NAMALWA (cell line): ENCODE data around the gene UBA1.
"Not testable (repeated sequence)": the region's sequence is repeated elsewhere in the genome, so short reads cannot be mapped to it uniquely, and the experiment has no call there.

ENCODE experiments used
- DNase-seq: peaks from one replicate; pipeline ENCODE4 v3.0.0-alpha.2; 2015; ENCODE audit warnings: low spot score

UBA1 gene

DNA sequence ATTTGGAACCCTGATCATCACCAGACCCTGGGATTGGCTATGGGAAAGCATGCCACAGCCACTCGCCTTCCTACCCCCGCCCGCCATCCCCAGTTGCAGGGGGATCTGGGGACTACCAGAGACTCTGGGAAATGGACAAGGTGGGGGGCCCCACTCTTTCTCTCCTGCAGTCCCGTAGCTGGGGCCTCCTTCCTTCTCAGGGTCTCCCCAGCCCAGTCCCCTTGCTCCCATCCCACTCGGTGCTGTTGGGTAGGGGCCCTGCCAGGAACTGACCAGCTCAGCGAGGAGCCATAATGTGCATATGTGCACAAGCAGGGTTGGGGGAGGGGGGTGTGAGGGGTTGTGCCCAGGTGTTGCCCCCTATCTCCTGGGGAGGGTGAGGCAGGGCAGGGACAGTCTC, 35.8 kb downstream of the UBA1 start:
- DNase-seq = no peak

DNA sequence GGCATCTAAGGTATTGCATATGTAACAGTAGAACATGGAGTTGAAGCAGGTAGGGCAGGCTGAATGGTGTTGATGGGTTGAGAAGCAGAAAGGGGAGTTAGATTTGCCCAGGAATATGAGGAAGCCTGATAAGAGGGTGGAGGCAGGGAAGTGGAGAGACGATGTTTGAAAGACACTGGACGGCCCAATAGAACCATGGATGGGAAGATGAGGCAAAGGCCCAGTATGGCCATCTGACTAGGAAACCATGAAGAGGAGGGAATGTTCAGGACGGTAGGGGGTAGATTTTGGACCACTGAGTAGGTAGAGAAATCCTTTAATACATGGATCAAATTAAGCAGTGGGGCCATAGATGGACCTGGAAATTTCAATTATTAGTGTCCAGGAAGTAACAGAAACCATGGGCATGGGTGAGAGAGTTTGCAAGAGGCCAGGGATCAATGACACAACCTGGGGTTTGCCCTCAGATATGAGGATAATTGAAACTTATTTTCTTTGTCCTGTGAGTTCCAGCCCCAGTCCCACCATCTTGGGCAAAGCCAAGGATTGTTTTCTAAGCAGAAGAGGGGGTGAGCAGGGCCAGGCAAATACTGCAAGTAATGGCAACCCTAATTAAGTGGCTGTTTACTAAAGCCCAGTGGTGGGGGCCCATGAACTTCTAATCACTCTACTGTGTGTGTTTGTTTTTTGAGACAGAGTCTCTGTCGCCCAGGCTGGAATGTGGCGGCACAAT, 36.7 kb downstream of the UBA1 start:
- no peak for DNase-seq

DNA sequence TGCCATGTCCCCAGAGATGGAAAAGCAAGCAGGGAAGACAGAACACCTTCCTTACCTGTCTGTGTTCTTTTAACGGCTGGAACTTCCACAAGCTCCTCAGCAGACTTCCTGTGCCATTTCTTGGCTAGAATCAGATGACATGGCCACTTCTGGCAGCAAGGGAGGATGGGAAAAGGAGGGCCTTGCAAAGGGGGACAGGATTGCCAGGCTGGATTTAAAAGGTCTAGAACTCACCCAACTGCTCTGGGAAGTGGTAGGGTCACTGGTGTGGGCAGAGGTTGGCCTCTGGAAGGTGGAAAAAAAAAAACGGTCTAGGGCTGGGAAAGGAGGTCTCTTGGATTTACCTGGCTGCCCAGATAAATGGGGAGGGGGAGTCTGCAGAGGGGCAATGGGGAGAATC, 37.5 kb downstream of the UBA1 start:
- DNase-seq = no peak

DNA sequence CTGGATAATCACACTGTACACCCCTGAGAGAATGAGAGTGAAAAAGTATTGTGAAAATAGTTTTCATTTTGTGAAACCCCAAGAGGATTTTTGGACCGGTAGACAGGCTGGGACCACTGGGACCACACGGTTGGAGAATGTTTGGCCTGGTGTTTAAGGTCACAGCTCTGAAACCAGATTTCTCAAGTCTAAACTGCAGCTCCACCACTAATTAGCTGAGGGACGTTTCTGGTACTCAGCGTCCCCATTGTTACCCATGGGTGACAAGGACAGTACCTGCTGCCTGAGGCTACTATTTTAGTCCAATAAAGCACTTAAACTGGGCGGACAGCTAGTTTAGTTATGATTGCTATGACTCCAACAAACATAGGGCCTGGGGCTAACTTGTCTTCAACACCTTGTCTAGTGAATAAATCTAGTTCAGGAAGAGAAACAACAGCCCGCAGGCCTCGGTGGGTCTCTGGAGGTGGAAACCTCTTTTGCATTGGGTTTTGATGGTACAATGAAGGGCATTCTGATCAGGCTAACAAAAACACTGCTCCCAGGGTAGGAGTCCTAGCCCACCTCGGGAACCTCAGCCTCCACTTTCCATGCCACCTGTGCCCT, 38.7 kb downstream of the UBA1 start:
- DNase-seq = no peak

DNA sequence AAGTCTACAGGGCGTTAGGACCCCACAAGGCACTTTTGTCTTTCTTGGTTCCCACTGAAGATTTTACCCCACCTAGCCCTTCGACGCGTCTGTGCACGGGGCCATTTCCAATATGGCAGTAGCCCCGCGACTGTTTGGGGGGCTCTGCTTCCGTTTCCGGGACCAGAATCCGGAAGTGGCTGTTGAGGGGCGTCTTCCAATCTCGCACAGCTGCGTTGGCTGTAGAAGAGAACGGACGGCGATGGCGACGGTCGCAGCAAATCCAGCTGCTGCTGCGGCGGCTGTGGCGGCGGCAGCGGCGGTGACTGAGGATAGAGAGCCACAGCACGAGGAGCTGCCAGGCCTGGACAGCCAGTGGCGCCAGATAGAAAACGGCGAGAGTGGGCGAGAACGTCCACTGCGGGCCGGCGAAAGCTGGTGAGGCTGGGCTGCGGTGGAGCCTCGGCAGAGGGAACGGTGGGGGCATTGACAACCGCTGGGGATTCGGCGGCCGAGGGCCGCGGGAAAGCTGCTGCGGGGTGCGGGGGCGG, 39.2 kb downstream of the UBA1 start, which contains the start of gene USP11:
Gene USP11, plus strand, starts transcription at position 207 of the 530 bp plus-strand sequence. Its CDS starts 35 bp downstream, at position 242.
- peak; percentile 77 for DNase-seq

DNA sequence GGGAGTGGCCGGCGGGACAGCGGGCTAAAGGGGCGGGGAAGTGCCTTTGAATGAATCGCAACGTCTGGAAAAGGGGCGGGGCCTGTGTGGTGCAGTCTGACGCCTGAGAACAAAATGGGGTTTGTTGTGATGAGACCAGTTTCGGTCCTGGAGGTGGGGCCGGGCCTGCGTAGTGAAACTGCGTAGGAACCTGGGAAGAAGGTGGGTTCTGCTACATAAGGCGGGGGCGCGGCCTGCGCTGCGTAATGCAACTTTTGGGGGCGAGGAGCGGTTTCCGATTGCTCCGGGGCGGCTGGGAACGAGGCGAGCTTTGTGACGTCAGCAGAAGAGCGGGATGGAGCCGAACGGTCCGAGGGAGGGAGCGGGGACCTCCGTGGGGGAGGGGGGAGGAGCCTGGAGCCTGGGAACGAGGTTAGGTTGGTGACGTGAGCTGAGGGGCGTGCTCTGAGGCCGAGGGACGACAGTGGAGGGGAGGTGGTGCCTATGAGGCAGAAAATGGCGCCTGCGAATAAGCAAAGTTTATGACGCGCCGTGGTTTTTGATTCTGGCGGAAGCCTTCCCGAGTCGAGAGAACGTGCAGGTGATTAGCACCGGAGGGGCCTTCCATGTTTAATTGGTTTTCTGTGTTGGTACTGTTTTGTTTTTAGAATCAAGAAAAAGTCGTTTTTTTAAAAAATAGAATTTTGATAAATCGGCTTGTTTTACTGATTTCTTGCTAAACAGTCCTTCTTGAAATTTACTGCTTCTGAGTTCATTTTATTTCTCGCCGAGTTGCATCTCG, 39.9 kb downstream of the UBA1 start:
- DNase-seq = peak; percentile 94

DNA sequence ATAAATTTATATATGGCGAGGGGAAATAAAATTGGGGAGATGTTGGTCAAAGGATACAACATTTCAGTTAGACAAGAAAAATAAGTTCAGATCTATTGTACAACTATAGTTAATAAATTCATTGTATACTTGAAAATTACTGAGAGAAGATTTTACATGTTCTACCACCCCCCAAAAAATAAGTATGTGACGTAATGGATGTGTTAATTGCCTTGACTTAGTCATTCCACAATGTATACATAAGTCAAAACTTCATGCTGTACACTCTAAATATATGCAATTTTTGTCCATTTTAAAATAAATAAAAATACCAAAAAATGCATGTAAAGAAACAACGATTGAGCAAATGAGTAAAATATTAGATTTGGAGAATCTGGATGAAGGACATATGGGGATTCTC, 41.0 kb downstream of the UBA1 start:
- DNase-seq = no peak

DNA sequence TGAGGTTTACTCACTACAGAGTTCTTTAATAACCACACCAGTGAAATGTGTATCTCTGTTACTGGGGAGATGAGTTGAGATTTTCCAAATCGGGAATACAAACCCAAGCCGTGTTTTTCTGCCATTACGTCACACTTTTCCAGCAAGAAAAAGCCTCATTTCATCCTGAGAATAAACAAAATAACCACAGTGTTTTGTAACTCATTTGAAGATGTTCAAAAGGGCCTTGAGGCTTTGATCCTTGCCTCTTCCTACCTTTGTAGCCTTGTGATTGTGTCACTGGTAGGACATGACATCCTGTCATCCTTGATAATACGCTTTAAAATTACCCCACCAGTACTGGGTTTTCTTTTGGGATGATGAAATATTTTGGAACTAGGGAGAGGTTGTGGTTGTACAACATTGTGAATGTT, 42.1 kb downstream of the UBA1 start:
- no peak for DNase-seq

DNA sequence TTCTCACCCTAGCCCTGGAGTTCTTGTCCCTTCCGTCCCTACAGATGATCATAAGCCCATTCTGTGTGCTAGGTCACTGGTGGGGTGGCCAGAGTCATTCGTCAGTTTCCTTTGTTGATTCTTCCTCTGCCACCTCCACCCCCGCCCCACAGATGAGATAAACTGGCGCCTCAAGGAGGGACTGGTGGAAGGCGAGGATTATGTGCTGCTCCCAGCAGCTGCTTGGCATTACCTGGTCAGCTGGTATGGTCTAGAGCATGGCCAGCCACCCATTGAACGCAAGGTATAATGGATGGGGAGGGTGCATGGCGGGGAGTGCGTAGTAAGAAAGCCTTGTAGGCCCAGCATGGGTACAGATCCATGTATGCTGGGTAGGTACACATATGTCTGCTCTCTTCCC, 45.6 kb downstream of the UBA1 start:
- DNase-seq = no peak

DNA sequence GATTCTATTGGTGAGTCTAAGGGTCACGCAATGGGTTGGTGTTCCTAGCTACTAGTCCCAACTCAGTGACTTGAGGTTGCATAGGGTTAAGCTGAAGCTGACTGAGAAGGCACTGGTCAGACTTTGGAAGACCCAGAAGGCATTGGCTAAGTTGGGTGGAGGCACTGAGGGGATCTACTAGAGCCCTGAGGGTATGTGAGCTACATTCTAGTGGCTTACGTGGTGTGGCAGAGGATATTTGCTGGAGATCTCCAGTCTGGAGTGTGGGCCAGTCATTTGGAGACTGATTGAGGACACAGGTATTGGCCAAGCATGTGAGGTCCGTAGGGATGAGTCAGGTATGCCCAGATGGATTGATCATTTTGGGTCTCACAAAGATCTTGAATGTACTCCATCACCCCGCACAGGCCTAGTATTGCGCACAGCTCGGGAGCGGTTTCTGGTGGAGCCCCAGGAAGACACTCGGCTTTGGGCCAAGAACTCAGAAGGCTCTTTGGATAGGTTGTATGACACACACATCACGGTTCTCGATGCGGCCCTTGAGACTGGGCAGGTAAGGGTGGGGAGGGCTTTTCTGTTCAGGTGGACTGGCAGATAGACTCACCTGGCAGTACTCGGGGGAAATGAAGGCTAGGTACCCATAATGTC, 46.4 kb downstream of the UBA1 start:
- DNase-seq = no peak

DNA sequence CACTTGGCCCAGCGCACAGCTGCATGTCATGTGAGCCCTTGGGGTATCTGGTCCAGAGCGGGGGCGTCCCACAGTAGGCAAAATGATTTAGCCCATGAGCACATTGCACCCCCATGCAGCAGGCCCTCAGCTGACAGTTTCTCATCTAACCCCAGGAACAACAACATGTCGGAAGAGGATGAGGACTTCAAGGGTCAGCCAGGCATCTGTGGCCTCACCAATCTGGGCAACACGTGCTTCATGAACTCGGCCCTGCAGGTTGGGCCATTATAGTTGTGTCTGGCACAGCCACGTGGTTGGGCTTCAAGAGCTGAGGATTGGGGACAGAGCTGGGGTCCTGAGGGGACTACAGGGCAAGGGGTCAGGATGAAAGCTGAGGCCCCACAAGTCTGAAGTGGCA, 47.0 kb downstream of the UBA1 start:
- DNase-seq = no peak

DNA sequence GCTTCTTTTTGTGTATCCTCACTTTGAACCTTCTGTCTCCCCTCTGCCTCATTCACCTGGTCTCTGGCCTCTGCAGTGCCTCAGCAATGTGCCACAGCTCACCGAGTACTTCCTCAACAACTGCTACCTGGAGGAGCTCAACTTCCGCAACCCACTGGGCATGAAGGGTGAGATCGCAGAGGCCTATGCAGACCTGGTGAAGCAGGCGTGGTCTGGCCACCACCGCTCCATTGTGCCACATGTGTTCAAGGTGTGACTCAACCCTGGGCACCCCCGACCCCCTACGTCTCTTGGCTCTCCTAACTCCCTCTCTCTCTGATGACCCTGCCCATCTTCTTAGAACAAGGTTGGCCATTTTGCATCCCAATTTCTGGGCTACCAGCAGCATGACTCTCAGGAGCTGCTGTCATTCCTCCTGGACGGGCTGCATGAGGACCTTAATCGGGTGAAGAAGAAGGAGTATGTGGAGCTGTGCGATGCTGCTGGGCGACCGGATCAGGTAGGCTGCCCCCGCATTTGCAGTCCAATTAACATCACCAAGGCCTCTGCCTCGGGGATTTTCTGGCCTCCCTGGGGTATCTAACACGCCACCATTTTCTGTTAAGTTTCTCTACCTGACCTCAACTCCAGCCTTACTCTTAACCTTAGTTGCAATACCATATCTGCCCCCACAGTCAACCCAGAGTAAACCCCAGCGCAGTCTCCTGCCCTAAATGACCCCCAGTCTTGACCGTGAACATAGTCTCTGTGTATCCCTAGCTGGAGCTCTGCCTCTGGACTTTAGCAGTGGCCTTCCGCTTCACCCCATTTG, 47.8 kb downstream of the UBA1 start:
- no peak for DNase-seq

DNA sequence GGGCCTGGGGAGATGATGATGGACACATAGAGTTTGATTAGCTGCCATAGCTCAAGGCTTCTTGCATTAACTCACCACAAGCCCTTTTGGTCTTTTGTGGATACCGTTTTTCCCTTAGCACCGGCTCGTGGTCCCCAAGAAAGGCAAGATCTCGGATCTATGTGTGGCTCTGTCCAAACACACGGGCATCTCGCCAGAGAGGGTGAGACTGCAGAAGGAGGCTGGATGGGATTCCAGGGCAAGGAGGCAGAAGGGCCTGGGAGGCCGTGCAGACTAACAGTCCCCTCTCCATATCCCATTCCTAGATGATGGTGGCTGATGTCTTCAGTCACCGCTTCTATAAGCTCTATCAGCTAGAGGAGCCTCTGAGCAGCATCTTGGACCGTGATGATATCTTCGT, 48.7 kb downstream of the UBA1 start:
- DNase-seq = no peak

DNA sequence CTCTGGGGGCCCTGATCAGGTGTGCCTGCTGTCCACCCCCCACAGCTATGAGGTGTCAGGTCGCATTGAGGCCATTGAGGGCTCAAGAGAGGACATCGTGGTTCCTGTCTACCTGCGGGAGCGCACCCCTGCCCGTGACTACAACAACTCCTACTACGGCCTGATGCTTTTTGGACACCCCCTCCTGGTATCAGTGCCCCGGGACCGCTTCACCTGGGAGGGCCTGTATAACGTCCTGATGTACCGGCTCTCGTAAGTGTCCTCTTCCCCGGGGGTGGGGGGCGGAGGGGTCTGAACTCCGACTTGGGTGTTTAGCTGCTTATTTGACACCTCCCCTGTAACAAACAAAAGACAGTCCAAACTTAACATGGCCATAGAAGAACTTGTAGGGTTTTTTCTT, 49.7 kb downstream of the UBA1 start:
- no peak for DNase-seq

DNA sequence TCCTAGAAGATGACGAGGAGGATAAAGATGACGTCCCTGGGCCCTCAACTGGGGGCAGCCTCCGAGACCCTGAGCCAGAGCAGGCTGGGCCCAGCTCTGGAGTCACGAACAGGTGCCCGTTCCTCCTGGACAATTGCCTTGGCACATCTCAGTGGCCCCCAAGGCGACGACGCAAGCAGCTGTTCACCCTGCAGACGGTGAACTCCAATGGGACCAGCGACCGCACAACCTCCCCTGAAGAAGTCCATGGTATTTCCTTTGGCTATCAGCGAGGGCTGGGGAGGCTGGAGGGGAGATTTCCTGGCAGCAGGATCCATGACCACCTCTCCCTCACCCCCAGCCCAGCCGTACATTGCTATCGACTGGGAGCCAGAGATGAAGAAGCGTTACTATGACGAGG, 51.0 kb downstream of the UBA1 start:
- DNase-seq = no peak

DNA sequence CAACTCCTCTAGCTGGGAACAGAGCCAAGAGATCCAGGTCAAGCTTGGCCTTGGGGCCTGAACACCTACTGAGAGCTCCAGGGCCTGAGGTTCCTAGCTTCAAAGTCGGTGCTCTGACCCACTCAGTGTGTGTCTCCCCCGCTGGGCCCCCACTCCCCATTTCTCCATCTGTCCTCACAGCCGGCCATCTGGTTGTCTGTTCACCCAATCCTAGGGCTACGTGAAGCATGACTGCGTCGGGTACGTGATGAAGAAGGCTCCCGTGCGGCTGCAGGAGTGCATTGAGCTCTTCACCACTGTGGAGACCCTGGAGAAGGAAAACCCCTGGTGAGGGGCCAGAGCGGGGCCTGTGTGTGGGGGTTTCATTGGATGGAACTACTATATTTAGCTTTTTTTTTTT, 51.5 kb downstream of the UBA1 start:
- no peak for DNase-seq

DNA sequence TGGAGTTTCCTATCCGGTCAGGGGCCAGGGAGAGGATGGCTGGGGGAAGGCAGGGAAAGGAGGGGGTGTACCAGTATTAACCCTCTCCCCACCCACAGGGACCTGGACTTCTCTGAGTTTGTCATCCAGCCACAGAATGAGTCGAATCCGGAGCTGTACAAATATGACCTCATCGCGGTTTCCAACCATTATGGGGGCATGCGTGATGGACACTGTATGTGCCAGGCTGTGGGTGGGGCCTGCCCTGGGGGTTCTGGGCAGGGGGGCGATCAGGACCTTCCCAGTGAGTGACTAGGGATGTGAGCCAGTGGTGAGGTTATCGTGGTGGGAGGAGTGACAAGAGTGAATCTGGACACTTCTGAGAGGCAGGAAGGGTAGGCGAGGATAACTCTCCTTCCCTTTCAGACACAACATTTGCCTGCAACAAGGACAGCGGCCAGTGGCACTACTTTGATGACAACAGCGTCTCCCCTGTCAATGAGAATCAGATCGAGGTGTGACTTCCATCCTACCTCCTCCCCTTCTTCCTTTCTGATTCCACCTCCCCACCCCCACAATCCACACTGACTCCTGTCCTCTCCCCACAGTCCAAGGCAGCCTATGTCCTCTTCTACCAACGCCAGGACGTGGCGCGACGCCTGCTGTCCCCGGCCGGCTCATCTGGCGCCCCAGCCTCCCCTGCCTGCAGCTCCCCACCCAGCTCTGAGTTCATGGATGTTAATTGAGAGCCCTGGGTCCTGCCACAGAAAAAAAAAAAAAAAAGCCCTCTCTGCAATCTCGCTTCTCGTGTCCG, 53.8 kb downstream of the UBA1 start:
- DNase-seq = no peak

DNA sequence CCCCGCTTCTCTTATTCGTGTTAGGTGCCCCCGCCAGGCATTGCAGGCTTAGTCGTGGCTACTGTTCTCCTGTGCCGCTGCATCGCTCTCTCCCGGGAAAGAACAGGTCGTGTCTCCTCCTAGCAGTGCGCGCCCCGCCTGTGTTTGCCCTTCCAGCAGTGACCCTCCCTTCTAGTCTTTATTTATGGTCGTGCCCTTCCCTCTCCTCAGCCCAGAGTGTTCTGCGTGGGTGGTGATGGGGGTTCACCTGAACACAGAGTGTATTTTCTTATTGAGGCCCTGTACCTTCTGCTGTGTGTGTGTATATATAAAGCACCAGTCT, 54.3 kb downstream of the UBA1 start:
- no peak for DNase-seq

DNA sequence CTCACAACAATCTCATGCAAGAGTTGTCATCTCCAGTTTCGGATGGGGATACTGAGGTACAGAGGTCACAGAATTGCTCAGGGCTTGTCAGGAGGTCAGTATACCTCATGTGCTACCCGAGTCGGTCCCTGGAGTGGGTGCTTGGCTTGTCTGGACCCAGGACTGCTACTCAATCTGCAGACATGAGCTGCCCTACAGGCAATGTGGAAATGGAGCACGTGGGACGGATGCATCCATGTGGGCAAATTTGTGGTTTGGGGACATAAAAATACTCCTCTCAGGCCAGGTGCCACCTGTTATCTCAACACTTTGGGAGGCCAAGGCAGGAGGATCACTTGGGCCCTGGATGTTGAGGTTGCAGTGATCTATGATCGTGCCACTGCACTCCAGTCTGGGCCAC, 54.9 kb downstream of the UBA1 start:
- DNase-seq = no peak

DNA sequence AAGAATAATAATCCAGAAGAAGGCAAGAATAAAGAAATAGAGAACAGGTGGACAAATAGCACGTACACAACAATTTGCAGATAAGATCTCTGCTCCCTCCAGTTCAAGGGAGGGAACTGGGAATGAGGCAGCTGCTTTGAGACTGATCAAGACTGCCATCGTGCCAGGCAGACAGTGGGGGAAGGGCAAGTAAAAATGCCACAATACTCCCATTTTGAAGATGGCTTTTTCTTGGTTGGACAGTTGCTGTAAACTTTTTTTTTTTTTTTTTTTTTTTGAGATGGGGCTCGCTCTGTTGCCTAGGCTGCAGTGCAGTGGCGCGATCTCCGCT, 56.4 kb downstream of the UBA1 start:
- DNase-seq = no peak

DNA sequence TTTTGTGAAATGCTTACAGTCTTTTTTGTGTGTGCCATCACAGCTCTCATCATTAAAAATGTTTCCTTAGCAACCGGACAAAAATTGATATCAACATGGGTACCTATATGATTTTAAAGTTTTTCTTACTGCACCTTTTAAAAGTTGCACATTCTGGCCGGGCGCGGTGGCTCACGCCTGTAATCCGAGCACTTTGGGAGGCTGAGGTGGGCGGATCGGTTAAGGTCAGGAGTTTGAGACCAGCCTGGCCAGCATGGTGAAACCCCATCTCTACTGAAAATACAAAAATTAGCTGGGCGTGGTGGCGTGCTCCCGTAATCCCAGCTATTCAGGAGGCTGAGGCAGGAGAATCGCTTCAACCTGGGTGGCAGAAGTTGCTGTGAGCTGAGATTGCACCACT, 64.0 kb downstream of the UBA1 start:
- not testable (repeated sequence) for DNase-seq
